Measurements from ENCODE around the gene C9orf152.

GRCh38 chr9:110240198-110240597 is 32.2 kb upstream of the C9orf152 start:
- TF ChIP-seq, protein P1, sequence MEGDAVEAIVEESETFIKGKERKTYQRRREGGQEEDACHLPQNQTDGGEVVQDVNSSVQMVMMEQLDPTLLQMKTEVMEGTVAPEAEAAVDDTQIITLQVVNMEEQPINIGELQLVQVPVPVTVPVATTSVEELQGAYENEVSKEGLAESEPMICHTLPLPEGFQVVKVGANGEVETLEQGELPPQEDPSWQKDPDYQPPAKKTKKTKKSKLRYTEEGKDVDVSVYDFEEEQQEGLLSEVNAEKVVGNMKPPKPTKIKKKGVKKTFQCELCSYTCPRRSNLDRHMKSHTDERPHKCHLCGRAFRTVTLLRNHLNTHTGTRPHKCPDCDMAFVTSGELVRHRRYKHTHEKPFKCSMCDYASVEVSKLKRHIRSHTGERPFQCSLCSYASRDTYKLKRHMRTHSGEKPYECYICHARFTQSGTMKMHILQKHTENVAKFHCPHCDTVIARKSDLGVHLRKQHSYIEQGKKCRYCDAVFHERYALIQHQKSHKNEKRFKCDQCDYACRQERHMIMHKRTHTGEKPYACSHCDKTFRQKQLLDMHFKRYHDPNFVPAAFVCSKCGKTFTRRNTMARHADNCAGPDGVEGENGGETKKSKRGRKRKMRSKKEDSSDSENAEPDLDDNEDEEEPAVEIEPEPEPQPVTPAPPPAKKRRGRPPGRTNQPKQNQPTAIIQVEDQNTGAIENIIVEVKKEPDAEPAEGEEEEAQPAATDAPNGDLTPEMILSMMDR (IDR thresholded peaks at IDR 0.05): no peak
- TF ChIP-seq IRF2 (CRISPR knock-in tag; IDR thresholded peaks at IDR 0.05; ENCODE audit: borderline replicate concordance, low read depth) (no peak), ELF4 (CRISPR knock-in tag; IDR thresholded peaks at IDR 0.05; ENCODE audit: low read depth) (no peak), FOXK1 (CRISPR knock-in tag; IDR thresholded peaks at IDR 0.05) (no peak), NR2C2 (CRISPR knock-in tag; IDR thresholded peaks at IDR 0.05) (no peak), CREM (CRISPR knock-in tag; IDR thresholded peaks at IDR 0.05) (no peak), TCF7 (CRISPR knock-in tag; IDR thresholded peaks at IDR 0.05; ENCODE audit: low read depth) (no peak)
- TF ChIP-seq, protein P2, sequence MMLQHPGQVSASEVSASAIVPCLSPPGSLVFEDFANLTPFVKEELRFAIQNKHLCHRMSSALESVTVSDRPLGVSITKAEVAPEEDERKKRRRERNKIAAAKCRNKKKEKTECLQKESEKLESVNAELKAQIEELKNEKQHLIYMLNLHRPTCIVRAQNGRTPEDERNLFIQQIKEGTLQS (CRISPR knock-in tag; conservative IDR thresholded peaks at IDR 0.05): no peak
- TF ChIP-seq, protein P3, sequence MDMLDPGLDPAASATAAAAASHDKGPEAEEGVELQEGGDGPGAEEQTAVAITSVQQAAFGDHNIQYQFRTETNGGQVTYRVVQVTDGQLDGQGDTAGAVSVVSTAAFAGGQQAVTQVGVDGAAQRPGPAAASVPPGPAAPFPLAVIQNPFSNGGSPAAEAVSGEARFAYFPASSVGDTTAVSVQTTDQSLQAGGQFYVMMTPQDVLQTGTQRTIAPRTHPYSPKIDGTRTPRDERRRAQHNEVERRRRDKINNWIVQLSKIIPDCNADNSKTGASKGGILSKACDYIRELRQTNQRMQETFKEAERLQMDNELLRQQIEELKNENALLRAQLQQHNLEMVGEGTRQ (CRISPR knock-in tag; IDR thresholded peaks at IDR 0.05): no peak
